ENCODE measurements around the gene HDAC4. TPM values are rescaled to one million over a fixed set of nuclear protein-coding genes. Genes with fewer than 3 reads are reported as not detected.

HDAC4 gene
- total and polyA plus RNA-seq, 2 donors (not counting 1 experiment from before 2014, with no cell fraction given), result 13.5 to 46.0 TPM

- H2AFZ ChIP-seq (ENCODE audit: insufficient read depth, low read depth, low read length, poor library complexity, severe bottlenecking), result no peak overlapping the region
- intact Hi-C loops (cut with micrococcal nuclease), result no loop called here
- H3K9me3 Mint-ChIP-seq (ENCODE audit: insufficient read depth), result peaks cover 12% of the 10 kb centered on the region
- peaks cover 54 to 66% of the 10 kb centered on the region in 2 donors for H3K4me1 ChIP-seq (ENCODE audit: control insufficient read depth in 2 of 2, insufficient read depth in 2 of 2, low read length in 2 of 2)
- H3K27me3 Mint-ChIP-seq, result peaks cover 28% of the 10 kb centered on the region
- TF ChIP-seq EZH2 (IDR thresholded peaks at IDR 0.05; ENCODE audit: borderline replicate concordance, insufficient read depth, low read depth, low read length, poor library complexity, severe bottlenecking), result no peak
- TF ChIP-seq, protein P1, sequence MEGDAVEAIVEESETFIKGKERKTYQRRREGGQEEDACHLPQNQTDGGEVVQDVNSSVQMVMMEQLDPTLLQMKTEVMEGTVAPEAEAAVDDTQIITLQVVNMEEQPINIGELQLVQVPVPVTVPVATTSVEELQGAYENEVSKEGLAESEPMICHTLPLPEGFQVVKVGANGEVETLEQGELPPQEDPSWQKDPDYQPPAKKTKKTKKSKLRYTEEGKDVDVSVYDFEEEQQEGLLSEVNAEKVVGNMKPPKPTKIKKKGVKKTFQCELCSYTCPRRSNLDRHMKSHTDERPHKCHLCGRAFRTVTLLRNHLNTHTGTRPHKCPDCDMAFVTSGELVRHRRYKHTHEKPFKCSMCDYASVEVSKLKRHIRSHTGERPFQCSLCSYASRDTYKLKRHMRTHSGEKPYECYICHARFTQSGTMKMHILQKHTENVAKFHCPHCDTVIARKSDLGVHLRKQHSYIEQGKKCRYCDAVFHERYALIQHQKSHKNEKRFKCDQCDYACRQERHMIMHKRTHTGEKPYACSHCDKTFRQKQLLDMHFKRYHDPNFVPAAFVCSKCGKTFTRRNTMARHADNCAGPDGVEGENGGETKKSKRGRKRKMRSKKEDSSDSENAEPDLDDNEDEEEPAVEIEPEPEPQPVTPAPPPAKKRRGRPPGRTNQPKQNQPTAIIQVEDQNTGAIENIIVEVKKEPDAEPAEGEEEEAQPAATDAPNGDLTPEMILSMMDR (IDR thresholded peaks at IDR 0.05), result no peak
- H3K9me3 ChIP-seq (ENCODE audit: control extremely low read depth in 1 of 3, control insufficient read depth in 2 of 3, insufficient read depth in 1 of 3, low read length in 2 of 3), result peaks cover 6 to 23% (median 18%) of the 10 kb centered on the region in 3 donors
- H3K27ac Mint-ChIP-seq, result no peak overlapping the region
- DNase-seq (no peak), ATAC-seq (ENCODE audit: low read depth) (no peak)
- peaks cover 0 to 61% (median 13%) of the 10 kb centered on the region in 4 experiments for H3K27me3 ChIP-seq (replicated peaks in 1 of 4; ENCODE audit: control extremely low read depth in 1 of 4, control insufficient read depth in 3 of 4, insufficient read depth in 4 of 4, low read length in 3 of 4)
- peaks cover 74% of the 10 kb centered on the region for H4K20me1 ChIP-seq (ENCODE audit: control insufficient read depth, insufficient read depth, low read length, poor library complexity, severe bottlenecking)
- H3K4me3 ChIP-seq (ENCODE audit: control extremely low read depth in 1 of 5, extremely low read depth in 1 of 5, insufficient read depth in 1 of 5, low read depth in 2 of 5, low read length in 4 of 5), result no peak overlapping the region
- H3K4me3 Mint-ChIP-seq, result no peak overlapping the region
- H3K27ac ChIP-seq (ENCODE audit: low read length in 2 of 2), result no peak overlapping the region
- ChIA-PET POLR2A (no interaction called here), CTCF (interaction anchor here (1.6 kb wide), 1 partner anchor 11 kb away, joined by 5 read pairs; no protein-coding TSS in a partner anchor)
- H3K36me3 ChIP-seq (replicated peaks in 1 of 2; ENCODE audit: control extremely low read depth in 1 of 2, control insufficient read depth in 1 of 2, extremely low read depth in 1 of 2, insufficient read depth in 2 of 2, low read length in 1 of 2), result peaks cover 0 to 3% of the 10 kb centered on the region in 2 experiments
- 100% methylated on average over 4 of the region's 6 CpGs for WGBS (ENCODE audit: insufficient coverage)
- H3K4me2 ChIP-seq (replicated peaks; ENCODE audit: low read depth, low read length, poor library complexity, severe bottlenecking), result no peak overlapping the region
- H3K4me1 Mint-ChIP-seq, result peaks cover 77% of the 10 kb centered on the region
- peaks cover 46% of the 10 kb centered on the region for H3K79me2 ChIP-seq (ENCODE audit: control insufficient read depth, insufficient read depth, low read length)
- H3K9ac ChIP-seq (ENCODE audit: low read length), result no peak overlapping the region
These were observed 144.5 kb downstream of the HDAC4 start for GRCh38 chr2:239256350-239256743.

DNA sequence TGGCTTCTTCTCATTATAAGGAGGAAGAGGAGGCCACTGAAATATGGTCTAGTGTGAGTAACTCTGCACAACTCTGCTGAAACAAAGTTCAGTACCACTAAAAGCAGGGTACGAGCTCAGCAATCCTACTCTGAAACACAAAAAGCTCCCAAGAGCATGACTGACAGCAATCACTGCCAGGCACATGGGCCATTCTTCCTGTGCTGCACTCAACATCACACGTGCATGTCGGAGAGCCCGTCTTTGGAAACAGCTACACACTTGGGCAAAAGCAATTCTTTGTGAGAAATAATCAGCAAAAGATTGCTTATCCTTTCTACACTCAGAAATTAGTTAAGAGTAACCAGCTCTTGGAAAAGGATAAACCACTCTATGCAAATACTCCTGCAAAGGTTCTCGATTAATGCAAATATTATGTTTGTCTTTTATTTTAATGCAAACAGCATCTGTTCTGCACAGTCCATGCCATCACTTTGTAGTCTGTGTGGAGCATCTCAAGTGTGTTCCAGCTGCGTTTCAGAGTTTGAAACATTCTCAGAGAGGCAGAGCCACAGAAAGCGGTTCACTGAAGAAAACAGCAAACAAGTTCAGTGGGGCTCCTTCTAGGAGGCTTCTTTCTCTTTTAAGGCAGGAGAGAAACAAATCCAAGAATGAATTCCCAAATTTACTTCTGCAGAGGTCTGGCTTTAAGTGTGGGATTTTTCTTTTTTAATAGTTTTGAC, 145.0 kb downstream of the HDAC4 start:
- intact Hi-C loops (cut with micrococcal nuclease), result no loop called here
- peaks cover 53 to 61% of the 10 kb centered on the region in 2 donors for H3K4me1 ChIP-seq (ENCODE audit: control insufficient read depth in 2 of 2, insufficient read depth in 2 of 2, low read length in 2 of 2)
- ChIA-PET POLR2A (no interaction called here), CTCF (interaction anchor here (1.3 kb wide), 1 partner anchor 12 kb away, joined by 5 read pairs; no protein-coding TSS in a partner anchor)
- WGBS (ENCODE audit: insufficient coverage), result 77% methylated on average over 4 of the region's 7 CpGs
- Mint-ChIP-seq H3K9me3 (ENCODE audit: insufficient read depth) (peaks cover 12% of the 10 kb centered on the region), H3K4me1 (peaks cover 73% of the 10 kb centered on the region), H3K27ac (no peak overlapping the region), H3K27me3 (peaks cover 23% of the 10 kb centered on the region), H3K4me3 (no peak overlapping the region)
- H3K9ac ChIP-seq (ENCODE audit: low read length), result no peak overlapping the region
- H3K36me3 ChIP-seq (replicated peaks in 1 of 2; ENCODE audit: control extremely low read depth in 1 of 2, control insufficient read depth in 1 of 2, extremely low read depth in 1 of 2, insufficient read depth in 2 of 2, low read length in 1 of 2), result no peaks in the 10 kb centered on the region
- peak overlapping the region; percentile 32 for H3K4me2 ChIP-seq (replicated peaks; ENCODE audit: low read depth, low read length, poor library complexity, severe bottlenecking)
- H3K4me3 ChIP-seq (ENCODE audit: control extremely low read depth in 1 of 5, extremely low read depth in 1 of 5, insufficient read depth in 1 of 5, low read depth in 2 of 5, low read length in 4 of 5), result no peak overlapping the region
- peaks cover 0 to 61% (median 14%) of the 10 kb centered on the region in 4 experiments for H3K27me3 ChIP-seq (replicated peaks in 1 of 4; ENCODE audit: control extremely low read depth in 1 of 4, control insufficient read depth in 3 of 4, insufficient read depth in 4 of 4, low read length in 3 of 4)
- DNase-seq (no peak), ATAC-seq (ENCODE audit: low read depth) (no peak)
- no peak overlapping the region for H3K27ac ChIP-seq (ENCODE audit: low read length in 2 of 2)
- H3K9me3 ChIP-seq (ENCODE audit: control extremely low read depth in 1 of 3, control insufficient read depth in 2 of 3, insufficient read depth in 1 of 3, low read length in 2 of 3), result peaks cover 6 to 18% (median 18%) of the 10 kb centered on the region in 3 donors
- peaks cover 74% of the 10 kb centered on the region for H4K20me1 ChIP-seq (ENCODE audit: control insufficient read depth, insufficient read depth, low read length, poor library complexity, severe bottlenecking)
- TF ChIP-seq EZH2 (IDR thresholded peaks at IDR 0.05; ENCODE audit: borderline replicate concordance, insufficient read depth, low read depth, low read length, poor library complexity, severe bottlenecking), result no peak
- TF ChIP-seq, protein P1 (IDR thresholded peaks at IDR 0.05), result no peak
- H2AFZ ChIP-seq (ENCODE audit: insufficient read depth, low read depth, low read length, poor library complexity, severe bottlenecking), result no peak overlapping the region
- peaks cover 41% of the 10 kb centered on the region for H3K79me2 ChIP-seq (ENCODE audit: control insufficient read depth, insufficient read depth, low read length)
